GM12873 (cell line): Measurements from ENCODE around the gene MTM1.

Experiments used
- TF ChIP-seq, protein P1 (sequence below): IDR thresholded peaks from 2 replicates; pipeline ENCODE4 v1.5.1; 2012; ENCODE audit warnings: low read depth, mild to moderate bottlenecking, moderate library complexity, low read length, control low read depth; ENCODE audit not compliant: insufficient read depth; ENCODE audit errors: missing control alignments

Gene MTM1

DNA sequence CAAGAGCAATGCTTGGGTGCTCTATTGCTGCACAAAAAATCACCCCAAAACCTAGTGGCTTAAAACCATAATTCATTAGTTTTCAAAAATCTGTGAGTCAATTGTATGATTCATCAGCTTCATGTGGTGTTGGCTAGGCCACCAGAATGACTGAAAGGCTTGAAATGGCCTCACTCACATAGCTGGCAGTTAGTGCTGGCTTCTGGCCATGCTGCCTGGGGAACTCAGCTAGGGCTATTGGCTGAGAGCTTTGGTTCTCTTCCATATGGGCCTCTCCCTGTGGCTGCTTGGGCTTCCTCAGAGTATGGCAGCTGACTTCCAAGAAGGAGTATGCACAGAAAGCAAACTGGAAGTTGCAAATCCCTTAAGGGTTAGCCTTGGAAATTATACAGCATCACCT is 121.7 kb downstream of the MTM1 start:
- TF ChIP-seq, protein P1, sequence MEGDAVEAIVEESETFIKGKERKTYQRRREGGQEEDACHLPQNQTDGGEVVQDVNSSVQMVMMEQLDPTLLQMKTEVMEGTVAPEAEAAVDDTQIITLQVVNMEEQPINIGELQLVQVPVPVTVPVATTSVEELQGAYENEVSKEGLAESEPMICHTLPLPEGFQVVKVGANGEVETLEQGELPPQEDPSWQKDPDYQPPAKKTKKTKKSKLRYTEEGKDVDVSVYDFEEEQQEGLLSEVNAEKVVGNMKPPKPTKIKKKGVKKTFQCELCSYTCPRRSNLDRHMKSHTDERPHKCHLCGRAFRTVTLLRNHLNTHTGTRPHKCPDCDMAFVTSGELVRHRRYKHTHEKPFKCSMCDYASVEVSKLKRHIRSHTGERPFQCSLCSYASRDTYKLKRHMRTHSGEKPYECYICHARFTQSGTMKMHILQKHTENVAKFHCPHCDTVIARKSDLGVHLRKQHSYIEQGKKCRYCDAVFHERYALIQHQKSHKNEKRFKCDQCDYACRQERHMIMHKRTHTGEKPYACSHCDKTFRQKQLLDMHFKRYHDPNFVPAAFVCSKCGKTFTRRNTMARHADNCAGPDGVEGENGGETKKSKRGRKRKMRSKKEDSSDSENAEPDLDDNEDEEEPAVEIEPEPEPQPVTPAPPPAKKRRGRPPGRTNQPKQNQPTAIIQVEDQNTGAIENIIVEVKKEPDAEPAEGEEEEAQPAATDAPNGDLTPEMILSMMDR = no peak

DNA sequence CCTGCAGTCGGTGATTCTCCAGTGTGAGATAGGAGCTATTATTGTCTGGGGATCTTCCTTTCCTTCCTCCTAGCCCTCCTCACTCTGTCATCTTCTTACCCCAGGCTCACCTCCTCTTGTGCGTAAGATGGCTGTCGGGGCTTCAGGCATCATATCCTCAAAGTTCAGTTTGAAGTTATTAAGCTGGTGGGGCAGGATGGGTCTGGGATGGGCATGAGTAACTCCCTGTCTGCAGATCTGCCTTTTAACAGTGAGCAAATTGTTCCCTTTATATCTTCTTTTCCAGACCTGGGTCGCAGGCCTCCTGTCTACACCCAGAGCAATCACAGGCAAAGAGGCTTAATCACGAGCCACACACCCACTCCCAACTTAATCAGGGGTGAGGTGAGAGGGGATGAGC is 123.9 kb downstream of the MTM1 start:
- TF ChIP-seq, protein P1 = no peak

DNA sequence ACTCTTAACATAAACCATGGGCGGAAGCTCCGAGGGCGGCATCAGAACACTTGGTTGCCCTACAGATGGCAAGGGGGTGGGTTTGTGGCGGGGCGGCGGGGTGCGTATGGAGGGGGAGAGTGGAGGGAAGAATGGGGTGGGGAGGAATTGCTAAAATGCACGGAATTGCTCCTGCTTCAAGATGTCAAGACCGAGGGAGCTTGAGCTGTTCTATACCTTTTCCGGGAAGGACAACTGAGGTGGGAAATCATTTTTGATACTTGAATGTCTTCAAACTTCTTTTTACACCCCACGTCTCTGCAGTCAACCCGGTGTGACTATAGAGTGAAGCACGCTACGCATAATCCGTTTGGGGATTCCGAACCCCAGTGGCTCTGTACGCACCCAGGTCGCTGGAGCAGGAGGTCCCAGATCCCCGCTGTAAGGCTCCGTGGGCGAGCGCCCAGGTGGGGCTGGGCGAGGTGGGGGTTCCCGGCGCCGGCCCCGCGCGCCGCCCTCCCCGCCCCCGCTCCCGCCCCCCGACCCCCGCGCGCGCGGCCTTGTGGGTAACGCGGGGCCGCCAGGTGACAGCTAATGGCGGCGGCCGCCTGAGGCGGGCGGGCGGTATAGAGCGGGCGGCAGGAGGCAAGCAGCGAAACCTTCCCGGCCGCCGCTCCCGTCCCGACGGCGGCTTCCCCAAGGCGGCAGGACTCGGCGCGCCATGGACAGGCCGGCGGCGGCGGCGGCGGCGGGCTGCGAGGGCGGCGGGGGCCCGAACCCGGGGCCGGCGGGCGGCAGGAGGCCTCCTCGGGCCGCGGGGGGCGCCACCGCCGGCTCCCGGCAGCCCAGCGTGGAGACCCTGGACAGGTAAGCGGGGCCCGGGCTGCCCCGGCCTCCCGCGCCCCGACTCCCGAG is 124.7 kb downstream of the MTM1 start, which contains the start of gene MTMR1:
Gene MTMR1, plus strand, starts transcription at position 566 of the 894 bp plus-strand sequence. Its CDS starts 135 bp downstream, at position 701.
- TF ChIP-seq, protein P1 = no peak

DNA sequence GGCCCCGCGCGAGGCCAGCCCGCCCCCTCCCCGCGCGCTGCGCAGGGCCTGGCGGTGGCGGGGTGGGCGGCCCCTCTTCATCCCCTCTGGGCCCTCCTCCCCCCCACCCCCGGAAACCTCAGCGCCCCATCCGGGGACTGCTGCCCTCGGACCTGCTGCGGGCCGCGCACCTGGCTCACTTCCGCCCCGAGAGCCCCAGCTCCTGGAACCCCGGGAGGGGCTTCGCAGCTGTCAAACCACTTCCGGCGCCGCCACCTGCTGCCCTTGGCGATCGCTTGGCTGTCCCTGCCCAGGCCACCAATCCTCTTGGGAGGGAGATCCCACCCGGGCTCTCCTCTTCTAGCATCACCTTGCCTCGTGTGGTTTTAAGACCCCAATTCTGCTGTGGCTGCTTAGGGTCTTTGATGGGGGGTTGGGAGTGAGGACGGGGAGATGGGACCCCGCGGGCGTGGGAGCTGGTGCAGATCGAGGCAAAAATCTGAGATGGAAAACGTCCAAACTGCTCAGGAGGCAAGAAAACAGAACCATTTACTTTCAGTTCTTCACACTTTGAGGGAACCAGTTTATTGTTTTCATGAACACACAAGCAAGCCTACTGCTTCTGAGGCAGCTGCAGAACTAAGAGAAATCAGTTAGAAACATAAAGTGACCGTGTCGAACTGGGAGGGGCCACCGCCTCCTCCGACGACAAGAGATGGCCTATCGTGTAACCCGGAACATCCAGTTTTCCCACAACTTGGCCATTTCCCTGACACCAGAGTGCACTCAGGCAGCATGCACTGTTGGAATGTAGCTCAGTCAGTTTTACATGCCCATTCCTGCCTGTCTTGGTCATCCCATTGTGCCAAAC is 125.5 kb downstream of the MTM1 start:
- TF ChIP-seq, protein P1 = no peak

DNA sequence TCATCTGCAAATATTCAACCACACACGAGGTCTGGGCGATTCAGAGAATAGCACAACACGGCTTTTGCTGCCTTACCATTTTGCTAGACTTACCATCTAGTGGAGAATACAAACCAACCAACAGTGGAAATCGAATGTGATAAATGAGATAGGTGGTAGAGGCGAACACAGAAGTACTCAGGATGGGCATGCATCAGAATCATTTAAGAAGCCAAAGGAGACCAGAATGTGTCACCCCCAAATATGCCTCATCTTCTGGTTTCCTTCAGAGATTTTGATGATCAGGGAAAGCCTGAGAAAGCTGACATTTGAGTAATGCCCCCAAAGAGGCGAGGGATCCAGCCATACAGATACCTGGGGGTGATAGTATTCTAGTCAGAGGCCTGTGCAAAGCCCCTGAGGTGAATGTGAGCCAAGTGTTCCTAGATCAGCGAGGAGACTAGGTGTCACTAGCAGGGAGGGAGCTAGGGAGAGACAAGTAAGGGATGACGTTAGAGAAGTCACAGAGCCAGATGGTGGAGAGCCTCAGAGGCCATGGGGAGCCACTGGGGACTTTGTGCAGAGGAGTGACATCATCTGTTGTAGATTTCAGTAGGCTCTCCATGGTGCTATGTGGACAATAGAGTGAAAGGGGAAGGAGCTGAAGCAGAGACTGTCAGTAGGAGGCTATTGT is 126.5 kb downstream of the MTM1 start:
- TF ChIP-seq, protein P1 = no peak

DNA sequence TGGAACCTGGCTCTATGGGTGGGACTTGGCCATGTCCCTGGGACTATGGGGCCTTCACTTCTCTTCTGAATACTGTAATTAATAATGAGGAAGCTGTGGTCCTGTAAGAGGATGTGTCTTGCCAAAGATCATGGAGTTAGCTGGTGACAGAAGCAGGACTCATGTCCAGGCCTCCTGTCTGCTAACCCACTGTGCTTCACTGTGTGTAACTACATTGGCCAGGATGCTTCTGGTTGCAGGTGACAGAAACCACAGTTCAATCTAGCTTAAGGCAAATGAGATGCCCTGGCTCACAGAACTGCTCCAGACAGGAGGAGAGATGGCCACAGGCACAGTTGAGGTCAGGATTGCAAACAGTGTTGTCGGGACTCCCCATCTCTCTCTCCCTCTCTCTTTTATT is 127.9 kb downstream of the MTM1 start:
- TF ChIP-seq, protein P1 = no peak
